H1 (cell line): ENCODE results near the gene DOK3.

Experiments used
- CHD2 ChIP-seq: IDR thresholded peaks from 2 replicates; pipeline ENCODE4 v1.6.1; 2012; ENCODE audit warnings: low read length, improper control_type of control experiment
- CTCF ChIP-seq, 3 experiments: IDR thresholded peaks; 1 replicate in 2 of 3; 2 replicates in 1 of 3; pipeline versions ENCODE4 v1.5.1 to v1.6.1; 2011; ENCODE audit warnings: low read length in 3 of 3, mild to moderate bottlenecking in 3 of 3, inconsistent platforms in 2 of 3, low read depth in 1 of 3, moderate library complexity in 1 of 3; ENCODE audit not compliant: insufficient read depth in 1 of 3; ENCODE audit errors: control extremely low read depth in 1 of 3
- POLR2A ChIP-seq, 2 experiments: IDR thresholded peaks; 1 replicate in 1 of 2; 2 replicates in 1 of 2; pipeline ENCODE4 v1.6.1; 2011; ENCODE audit warnings: low read depth in 2 of 2, low read length in 2 of 2, mild to moderate bottlenecking in 2 of 2; ENCODE audit errors: control extremely low read depth in 1 of 2

GRCh38 chr5:177467436-177467835 lies 42.2 kb downstream of the DOK3 start:
- TF ChIP-seq CHD2 (no peak), POLR2A (IDR thresholded peaks at IDR 0.05; ENCODE audit: control extremely low read depth in 1 of 2, low read depth in 2 of 2, low read length in 2 of 2) (no peak), CTCF (IDR thresholded peaks at IDR 0.05; ENCODE audit: control extremely low read depth in 1 of 3, insufficient read depth in 1 of 3, low read depth in 1 of 3, low read length in 3 of 3) (no peak)
